Embryonic facial prominence (tissue), 1 donor: ENCODE measurements around the gene FGF16.
"Not testable (repeated sequence)": the region's sequence is repeated elsewhere in the genome, so short reads cannot be mapped to it uniquely, and the experiment has no call there.

ENCODE experiments used
- DNase-seq: peaks from one replicate; pipeline ENCODE4 v3.0.0-alpha.2; 2016; ENCODE audit errors: extremely low spot score

Gene FGF16

DNA sequence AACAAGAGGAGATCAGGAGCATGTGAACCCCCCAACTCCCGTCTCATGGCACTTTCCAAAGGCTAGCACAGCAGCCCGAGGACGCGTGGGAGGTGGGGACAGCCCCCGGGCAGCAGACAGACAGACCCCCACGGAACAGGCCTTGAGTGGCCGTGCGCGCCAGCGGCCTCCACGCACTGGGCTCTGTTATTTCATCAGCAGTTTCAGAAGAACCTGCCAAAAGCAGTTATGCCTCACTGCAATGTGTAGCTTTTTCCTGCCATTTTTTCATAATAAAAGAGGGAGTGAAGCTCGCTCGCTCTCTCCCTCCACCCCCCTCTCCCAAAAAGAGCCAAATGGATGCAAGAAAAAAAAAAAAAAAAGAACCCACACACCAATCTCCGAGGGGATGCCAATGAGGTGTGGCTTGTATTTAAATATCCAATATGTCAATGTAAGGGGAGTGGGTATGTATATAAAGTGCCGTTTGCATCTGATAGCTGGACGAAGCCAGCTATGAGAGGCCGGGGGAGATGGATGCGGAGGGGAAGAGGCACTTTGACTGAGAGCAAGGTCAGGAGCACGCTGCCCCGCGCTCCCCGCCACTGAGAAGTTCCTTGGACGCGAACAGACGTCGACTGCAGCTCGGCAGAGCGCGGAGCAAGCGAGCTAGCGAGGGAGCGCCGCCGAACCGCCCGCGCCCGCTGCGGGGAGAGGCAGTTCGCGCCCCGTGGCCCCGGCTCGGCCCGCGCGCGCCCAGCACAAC, at the start of gene FGF16:
Gene FGF16, plus strand, starts transcription at position 482 of the 745 bp plus-strand sequence. CDS start 286 bp downstream, outside the sequence.
- DNase-seq: no peak

DNA sequence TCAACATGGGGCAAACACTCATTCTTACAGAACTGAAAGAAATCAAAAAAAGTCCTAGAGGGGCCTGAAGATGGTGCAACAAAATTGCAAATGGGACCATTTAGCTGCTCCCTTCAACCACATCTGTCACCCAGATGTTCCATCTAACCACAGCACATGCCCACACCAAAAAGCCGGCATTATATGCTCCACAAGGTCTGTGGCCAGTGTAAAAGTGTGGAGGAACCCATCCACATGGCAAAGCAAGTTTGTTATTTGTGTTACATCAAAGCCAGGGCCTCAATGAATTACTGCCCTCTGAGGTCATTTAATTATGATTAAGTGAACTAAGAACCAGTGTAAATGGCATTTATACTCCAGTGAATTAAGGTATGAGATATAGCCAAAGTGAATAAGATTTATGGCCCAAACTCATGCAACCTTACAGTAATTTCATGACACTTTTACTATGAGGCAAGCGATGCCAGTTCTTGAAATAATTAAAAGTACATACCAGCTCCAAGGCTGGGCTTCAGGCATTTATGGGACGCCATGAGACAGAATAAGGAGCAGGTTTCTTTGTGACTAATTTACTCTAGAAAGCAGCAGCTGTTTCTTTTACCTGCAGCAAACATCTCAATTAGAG, 48.7 kb upstream of the FGF16 start:
- DNase-seq: no peak

GRCh38 chrX:77404419-77404818, 42.8 kb upstream of the FGF16 start:
- DNase-seq: no peak

- DNase-seq: not testable (repeated sequence)
These were observed 39.4 kb upstream of the FGF16 start for GRCh38 chrX:77407821-77408220.

DNA sequence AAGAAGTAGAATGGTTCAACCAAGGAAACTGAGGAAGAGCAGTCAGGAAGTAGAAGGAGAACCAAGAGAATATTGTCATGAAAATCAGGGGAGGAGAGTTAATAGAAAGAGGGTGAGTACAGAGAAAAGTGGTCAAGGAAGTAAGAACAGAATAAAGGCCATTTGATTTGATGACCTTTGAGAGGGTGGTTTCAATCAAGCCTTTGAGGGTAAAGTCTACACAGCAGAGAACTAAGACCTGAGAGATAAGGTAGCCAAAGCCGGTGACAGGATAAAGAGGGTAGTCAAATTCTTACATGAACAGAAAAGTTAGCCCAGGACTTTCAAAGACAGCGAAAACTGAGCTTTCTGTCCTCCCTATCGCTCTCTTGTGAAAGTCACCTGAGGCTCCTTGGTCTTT, 34.6 kb upstream of the FGF16 start:
- DNase-seq: no peak

- DNase-seq: no peak
These were observed 32.0 kb upstream of the FGF16 start for GRCh38 chrX:77415161-77415560.

GRCh38 chrX:77415882-77416281, 31.3 kb upstream of the FGF16 start:
- DNase-seq: no peak

- DNase-seq: no peak
These were observed 24.1 kb upstream of the FGF16 start for GRCh38 chrX:77422891-77423648.

- DNase-seq: no peak
These were observed 20.4 kb upstream of the FGF16 start for GRCh38 chrX:77426811-77427210.

GRCh38 chrX:77427611-77428010, 19.6 kb upstream of the FGF16 start:
- no peak for DNase-seq

- no peak for DNase-seq
These were observed 18.6 kb upstream of the FGF16 start for GRCh38 chrX:77428551-77428950.

GRCh38 chrX:77431227-77431626, 16.0 kb upstream of the FGF16 start:
- DNase-seq: no peak

- no peak for DNase-seq
These were observed 14.2 kb upstream of the FGF16 start for GRCh38 chrX:77433001-77433400.

- no peak for DNase-seq
These were observed 12.2 kb upstream of the FGF16 start for GRCh38 chrX:77434962-77435361.

DNA sequence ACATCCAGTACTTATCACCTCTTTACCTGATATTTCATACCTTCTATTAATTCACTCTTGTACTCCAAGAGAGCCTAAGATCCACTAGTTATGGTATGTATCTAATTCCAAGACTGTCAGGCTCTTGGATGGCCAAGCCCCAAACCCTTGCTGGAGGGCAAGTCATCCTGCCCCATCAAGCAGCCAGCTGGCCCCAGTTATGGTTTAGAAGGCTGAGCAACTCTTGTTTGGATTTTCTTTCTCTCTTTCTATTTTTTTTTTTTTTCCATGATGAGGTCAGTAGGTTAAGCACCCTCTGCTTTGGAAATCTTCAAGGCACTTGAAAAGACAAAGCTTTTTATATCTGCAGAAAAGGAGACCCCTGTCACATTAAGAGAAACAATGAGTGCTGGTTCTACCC, 10.9 kb upstream of the FGF16 start:
- no peak for DNase-seq

GRCh38 chrX:77436682-77437081, 10.5 kb upstream of the FGF16 start:
- DNase-seq: no peak

GRCh38 chrX:77440330-77440729, 6.9 kb upstream of the FGF16 start:
- DNase-seq: no peak

GRCh38 chrX:77441033-77441432, 6.2 kb upstream of the FGF16 start:
- no peak for DNase-seq

- DNase-seq: no peak
These were observed 5.7 kb upstream of the FGF16 start for GRCh38 chrX:77441479-77441878.

GRCh38 chrX:77442728-77443127, 4.5 kb upstream of the FGF16 start:
- no peak for DNase-seq

DNA sequence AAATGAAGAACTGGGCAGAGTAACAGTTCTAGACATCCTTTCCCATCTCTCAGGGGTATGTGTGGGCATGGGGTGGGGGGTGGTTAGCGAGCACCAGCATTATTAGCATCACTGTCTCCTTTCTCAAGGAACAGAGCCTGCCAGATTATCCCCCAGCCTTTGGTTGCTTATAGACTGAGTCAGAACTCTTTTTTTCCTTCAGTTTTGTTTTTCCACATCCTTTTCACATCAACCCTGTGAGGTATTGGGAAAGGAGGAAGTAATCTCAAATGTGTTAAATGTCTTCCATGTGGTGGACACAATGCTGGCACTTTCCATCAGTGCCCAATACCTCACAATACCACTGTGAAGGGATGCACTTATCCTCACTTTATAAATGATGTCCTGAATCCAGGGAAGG, 3.1 kb upstream of the FGF16 start:
- no peak for DNase-seq

DNA sequence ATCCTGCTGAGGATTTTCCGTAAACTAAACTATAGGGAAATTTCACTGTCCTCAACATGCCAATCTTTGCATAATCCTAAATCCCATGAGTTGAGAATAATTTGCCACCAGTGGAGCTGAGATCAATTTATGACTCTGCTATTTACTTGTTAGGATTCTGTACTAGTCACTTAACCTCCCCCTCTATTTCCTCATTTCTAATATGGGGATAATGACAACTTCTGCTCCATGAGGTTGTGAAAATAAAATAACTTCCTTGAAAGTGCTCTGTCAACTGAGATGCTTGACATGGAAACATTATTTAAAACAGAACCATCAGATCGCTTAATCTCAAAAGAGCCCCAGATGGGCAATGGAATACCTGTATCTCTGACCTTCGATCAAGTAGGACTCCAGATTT, 2.6 kb upstream of the FGF16 start:
- DNase-seq: no peak
